Fibroblast of pulmonary artery (primary cell): Measurements from ENCODE around the gene SLC2A6.

Source experiments
- DNase-seq: peaks from one replicate; pipeline ENCODE4 v3.0.0-alpha.2; 2010; ENCODE audit warnings: low read depth
- H3K4me3 ChIP-seq: replicated peaks from 2 replicates; pipeline ENCODE4 v1.5.1; 2011; ENCODE audit warnings: low read depth, mild to moderate bottlenecking, control low read depth, low read length, moderate library complexity
- CTCF ChIP-seq: IDR thresholded peaks from 2 replicates; pipeline ENCODE4 v1.5.1; 2011; ENCODE audit warnings: mild to moderate bottlenecking, control low read depth, low read length, inconsistent platforms; ENCODE audit errors: missing control alignments

The SLC2A6 gene

GRCh38 chr9:133443982-133444381 lies 34.9 kb downstream of the SLC2A6 start:
- TF ChIP-seq CTCF: no peak
- no peak for DNase-seq
- no peak overlapping the region for H3K4me3 ChIP-seq

- TF ChIP-seq CTCF: no peak
- H3K4me3 ChIP-seq: no peak overlapping the region
- no peak for DNase-seq
Observed at GRCh38 chr9:133443248-133443647, 35.7 kb downstream of the SLC2A6 start.

- no peak for DNase-seq
- no peak overlapping the region for H3K4me3 ChIP-seq
- no peak for TF ChIP-seq CTCF
Observed at GRCh38 chr9:133441571-133441970, 37.3 kb downstream of the SLC2A6 start.

- no peak for DNase-seq
- TF ChIP-seq CTCF: no peak
- no peak overlapping the region for H3K4me3 ChIP-seq
Observed at GRCh38 chr9:133440874-133441273, 38.0 kb downstream of the SLC2A6 start.

- no peak overlapping the region for H3K4me3 ChIP-seq
- no peak for DNase-seq
- TF ChIP-seq CTCF: no peak
Observed at GRCh38 chr9:133439337-133439736, 39.6 kb downstream of the SLC2A6 start.

- DNase-seq: no peak
- TF ChIP-seq CTCF: no peak
- H3K4me3 ChIP-seq: no peak overlapping the region
Observed at GRCh38 chr9:133437753-133438531, 41.0 kb downstream of the SLC2A6 start.

GRCh38 chr9:133436681-133437080 lies 42.2 kb downstream of the SLC2A6 start:
- no peak for TF ChIP-seq CTCF
- DNase-seq: no peak
- H3K4me3 ChIP-seq: no peak overlapping the region
